ENCODE measurements around the gene NXPH2.
A peak's percentile ranks its signal among the peaks of the same experiment; 100 is the strongest.

NXPH2 gene

DNA sequence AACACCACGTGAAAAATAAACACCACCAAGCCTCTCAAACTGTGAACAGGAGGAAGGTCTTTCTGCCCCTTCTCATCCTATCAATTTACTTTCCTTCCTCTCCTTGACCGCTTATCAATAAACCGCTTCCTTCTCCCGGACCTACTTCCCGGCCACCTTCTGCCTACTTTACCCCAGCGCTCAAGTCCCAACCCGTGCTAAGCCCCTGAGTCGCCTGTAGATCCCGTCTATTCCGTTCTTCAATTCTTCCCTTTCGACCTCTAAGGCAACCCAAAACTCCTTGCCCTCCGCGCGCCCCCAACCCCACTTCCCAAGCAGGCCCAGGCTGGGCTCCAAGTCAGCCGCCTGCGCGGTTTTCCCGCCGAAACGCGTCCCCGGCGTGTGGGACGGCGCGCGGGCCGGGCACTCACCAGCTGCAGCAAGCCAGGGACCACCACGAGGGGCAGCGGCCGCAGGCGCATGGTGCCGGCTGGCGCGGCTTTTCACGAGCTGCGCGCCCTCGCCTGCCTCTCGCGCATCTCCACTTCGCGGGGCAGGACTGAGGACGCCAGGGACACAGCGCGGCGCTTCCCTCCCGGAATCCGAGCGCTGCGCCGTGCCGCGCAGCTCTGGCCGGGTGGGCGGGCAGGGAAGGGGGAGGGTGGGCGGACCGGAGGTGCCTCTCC is at the start of gene NXPH2:
TSS of gene NXPH2 (minus strand) at position 610 of the 665 bp plus-strand sequence. CDS start at position 461, 149 bp downstream.
- DNase-seq (ENCODE audit: low read depth in 2 of 3, low spot score in 1 of 3), result no peak

DNA sequence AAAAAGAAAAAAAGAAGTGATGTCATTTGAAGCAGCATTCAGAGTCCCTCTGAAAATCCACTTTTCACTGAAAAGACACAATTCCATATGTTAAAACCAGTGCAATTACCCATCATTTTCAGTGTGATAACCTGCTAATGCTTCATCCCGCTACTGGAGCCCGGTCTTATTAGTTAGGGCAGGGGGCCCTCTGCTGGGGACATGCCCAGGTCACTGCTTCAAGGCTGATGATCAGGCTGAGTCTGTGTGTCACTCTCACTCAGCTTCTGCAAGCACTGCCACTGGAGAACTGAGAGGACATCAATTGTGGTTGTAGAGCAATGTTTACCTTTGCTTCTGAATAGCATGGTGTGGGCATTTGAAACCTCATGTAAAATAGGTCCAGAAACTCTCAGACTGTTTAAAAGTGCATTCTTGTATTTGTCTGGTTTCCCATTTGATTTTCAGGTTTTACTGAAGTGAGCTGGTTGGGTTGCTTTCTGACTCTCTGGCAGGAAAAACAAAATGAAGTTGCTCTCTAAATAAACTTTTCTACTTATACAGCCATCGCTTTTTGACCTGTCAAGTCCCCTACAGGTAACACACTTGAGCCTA is 49.2 kb upstream of the NXPH2 start:
- DNase-seq (ENCODE audit: low read depth in 2 of 3, low spot score in 1 of 3), result peak in 2 of 3 donors; percentile 8 to 11

DNA sequence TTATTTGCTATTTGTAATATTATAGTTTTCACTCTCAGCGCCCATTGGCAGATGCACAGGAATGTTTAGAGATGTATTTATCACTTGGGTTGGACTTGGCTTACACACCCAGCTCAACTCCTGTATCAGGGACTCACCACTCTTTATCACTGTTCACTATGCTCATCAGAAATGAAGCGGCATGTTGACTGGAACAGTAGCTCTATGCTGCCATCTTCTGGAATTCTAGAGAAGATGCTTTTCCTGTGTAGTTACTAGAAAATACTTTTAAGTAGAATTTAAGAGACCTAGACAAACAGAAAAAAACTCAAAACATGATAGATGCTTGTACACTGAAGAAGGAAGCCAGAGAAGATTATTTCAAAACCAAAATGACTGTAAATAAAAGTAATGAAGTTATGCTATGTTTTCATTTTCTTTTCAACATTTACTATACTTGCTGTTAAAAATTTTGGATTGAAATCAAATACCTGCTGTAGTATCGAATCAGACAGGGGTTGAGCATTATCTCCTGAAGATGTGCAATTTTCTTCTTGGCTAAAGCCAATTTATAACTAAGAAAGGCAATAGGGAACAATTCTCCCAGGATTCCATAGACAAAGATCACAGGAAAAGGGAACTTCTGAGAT is 47.4 kb upstream of the NXPH2 start:
- peak in 1 of 3 donors; percentile 32 for DNase-seq (ENCODE audit: low read depth in 2 of 3, low spot score in 1 of 3)

DNA sequence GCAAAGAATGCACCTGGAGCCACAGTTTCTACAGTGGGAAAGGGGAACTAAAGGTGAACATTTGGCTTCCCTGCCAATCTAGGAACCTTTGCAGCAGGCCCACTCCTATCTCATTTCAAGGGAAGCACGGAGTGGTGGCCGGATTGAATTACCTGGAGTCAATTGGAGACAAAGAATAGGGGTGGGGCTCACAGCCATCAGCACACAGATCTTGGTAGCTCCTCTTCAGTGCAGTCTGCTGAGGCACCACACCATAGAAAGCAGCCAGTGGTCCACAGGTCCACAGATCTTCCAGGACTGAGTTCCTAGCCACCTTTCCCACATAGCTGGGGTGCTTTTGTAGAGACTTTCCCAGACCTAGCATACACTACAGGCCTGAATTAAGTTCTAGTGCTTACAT is 43.5 kb upstream of the NXPH2 start:
- DNase-seq (ENCODE audit: low read depth in 2 of 3, low spot score in 1 of 3), result no peak

DNA sequence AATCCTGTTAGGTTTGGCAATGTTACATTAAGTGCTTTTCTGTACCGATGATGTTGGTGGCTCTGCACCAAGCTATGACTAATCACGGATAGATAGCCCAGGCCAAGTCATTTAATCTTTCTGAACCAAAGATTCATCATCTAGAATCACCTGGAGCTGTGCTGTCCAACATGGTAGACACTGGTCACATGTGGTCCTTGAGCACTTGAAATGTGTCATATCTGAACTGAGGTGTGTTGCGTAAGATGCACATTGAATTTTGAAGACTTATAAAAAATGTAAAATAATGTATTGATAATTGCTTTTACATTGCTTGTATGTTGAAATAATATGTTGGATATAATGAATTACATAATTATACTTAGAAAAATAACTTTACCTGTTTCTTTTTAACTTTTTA is 39.8 kb upstream of the NXPH2 start:
- DNase-seq (ENCODE audit: low read depth in 2 of 3, low spot score in 1 of 3), result no peak

DNA sequence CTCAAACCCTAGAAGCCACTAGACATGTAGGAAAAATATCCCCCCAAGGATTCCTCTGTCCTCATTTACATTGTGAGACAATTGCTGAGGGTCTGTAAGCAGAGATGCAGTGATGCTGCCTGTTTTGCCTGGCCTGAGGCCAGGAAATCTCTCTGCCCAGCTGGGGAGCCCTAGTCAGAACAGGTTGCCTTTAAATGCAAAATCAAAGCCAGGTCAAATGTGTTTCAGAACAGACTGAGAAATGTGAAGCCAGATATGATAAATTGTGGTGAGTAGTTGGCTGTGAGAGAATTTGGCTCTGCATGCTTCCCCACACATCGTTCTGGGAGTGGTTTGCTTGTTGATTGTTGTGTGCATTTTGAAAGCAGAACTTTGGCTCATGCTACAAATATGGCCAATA is 38.4 kb upstream of the NXPH2 start:
- DNase-seq (ENCODE audit: low read depth in 2 of 3, low spot score in 1 of 3), result no peak

DNA sequence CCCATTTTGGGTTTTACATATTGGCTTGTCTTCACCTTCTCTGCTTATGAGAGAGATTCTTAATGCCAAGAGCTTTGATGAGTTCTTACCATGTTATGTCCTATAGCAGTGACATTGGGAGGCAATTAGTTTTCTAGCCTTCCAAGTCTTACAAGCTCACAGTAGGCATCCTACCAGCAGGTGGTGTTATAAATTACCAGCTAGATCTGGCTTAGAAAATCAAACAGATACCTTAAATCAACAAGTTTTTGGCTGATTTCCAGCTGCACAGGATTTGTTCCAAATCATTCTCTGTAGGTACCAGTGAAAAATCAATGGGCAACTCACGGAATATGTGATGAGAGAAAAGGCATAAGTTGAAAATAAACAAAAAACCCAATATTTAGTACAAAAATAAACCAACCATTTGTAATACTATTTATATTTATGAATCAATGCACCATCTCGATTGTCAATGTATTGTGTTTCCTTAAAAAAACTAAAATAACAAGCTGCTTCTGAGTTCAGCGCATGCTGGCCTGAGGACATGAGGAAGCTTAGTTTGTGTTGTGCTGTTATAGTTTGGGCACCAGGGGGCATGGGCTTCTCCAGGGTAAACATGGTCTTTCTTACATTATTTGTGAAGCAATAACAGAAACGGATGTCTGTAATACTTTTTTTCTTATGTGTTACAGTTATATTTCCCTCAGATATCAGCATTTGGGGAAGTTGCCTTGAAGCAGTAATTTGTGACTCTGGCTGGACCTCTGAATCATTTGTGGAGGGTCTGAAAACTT is 34.1 kb upstream of the NXPH2 start:
- DNase-seq (ENCODE audit: low read depth in 2 of 3, low spot score in 1 of 3), result no peak

DNA sequence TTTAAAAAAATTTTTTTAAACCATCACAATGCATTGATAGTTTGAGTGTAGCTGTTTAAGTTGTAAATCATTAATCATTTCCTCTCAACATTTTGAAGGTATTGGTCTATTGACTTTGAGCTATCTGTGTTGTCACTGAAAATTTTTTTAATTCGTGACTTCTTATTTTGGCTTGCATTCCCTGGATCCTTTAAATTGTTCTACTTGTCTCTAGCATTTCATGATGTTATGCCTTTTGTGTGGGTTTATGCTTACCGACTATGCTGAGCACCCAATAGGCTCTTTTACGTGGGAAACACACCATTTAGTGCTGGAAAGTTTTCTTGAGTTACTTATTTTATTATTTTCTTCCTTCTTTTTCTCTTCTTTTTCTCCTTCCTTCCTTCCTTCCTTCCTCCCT is 31.2 kb upstream of the NXPH2 start:
- no peak for DNase-seq (ENCODE audit: low read depth in 2 of 3, low spot score in 1 of 3)

DNA sequence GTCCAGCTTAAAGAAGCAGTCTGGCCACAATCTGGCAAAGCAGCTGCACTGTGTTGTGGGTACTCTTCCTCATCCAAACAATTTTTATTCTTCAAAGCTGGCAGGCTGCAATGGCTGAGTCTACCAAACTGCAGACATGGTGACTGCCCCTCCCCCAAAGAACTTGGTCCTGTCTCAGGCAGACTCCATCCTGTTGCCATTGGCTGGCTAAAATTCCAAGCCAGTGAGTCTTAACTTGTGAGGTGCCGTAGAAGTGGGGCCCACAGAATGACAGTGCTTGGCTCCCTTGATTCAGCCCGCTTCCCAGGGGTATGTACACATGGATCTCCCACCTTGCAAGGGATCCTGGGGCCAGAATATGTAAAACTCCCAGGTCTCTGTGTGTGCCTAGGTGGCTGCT is 14.5 kb upstream of the NXPH2 start:
- DNase-seq (ENCODE audit: low read depth in 2 of 3, low spot score in 1 of 3), result no peak

DNA sequence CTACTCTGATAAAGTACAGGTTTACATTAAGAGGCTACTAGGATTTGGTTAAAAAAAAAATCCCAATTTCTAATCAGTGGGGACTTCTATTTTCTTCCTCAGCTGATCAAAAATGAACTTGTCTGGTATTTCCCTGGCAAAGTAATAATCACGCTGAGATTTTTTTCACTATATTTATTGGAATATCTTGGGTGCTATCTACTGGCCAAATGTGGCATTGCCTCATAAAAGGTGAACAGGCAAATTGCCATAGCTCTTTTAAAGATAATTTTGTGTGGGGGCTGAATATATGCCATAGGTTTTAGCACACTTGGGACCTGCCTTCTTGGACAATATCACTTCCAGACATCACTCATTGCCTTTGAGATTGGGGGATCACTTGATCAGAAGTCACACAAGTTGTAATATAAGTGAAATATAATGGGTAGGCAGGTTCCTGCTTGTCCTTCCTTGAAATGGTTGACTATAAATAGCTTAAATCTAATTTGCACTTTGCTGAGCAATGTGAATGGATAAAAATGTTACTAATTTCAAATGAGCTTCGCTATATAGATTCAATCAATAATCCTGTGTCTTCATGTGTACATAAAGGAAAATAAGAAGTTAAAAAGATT is 7.0 kb upstream of the NXPH2 start:
- peak in 1 of 3 donors; percentile 6 for DNase-seq (ENCODE audit: low read depth in 2 of 3, low spot score in 1 of 3)

DNA sequence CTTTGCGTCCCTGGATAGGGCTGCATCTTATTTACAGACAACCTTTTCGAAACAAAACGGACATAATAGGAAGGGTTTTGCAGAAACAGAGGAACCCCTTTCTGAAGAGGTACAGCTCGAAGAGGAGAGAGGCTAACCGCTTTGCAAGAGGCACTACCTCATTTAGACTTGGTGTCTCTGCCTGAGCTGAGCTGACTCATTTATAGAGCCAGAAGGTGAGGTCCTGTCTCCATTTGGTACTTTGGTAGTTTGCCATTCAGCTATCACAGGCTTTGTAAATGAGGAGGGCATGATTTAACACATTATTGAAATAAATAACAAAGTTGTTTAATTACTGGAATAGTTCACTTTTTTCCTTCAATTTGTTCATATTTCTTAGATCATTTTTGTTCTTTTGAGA is 2.2 kb upstream of the NXPH2 start:
- DNase-seq (ENCODE audit: low read depth in 2 of 3, low spot score in 1 of 3), result no peak

DNA sequence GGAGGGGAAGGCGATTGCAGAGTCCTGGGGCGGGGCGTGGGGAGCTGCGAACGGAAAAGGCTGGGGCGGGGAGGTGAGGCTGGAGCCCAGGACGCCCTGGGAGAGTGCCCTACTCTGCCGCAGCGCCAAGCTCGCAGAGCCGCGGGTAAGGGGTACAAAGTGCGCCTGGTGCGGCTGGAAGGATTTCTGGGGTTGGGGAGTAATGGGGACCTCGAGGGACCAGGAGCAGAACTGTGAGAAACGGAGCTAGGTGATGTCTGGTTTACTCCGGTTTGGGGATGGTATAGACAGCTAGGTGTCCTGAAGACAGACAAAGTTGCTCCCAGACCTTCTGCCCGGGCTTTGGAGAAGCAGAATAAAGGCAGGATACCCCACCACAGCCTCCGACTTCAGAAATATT is 718 bp upstream of the NXPH2 start:
- DNase-seq (ENCODE audit: low read depth in 2 of 3, low spot score in 1 of 3), result no peak

DNA sequence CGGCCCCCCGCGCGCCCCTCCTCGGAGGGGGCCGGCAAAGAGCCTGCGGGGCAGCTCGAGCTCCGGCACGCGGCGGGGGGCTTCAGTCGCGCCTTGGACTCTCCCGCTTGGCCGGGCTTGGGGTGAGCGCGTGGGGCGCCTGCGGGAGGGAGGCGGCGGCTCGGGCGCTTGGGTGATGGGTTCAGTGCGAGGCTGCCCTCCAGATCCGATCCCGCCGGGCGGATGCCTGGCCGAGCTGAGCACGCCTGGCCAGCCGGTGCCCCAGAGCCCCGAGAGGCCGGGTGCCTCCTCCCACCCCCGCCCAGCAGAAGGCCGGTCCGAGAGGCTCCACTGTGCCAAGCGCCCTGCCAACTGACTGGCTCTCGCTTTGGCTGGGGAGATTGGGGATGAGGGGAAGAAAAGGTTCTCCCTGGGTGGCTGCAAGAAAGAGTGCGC is 273 bp upstream of the NXPH2 start:
- no peak for DNase-seq (ENCODE audit: low read depth in 2 of 3, low spot score in 1 of 3)

DNA sequence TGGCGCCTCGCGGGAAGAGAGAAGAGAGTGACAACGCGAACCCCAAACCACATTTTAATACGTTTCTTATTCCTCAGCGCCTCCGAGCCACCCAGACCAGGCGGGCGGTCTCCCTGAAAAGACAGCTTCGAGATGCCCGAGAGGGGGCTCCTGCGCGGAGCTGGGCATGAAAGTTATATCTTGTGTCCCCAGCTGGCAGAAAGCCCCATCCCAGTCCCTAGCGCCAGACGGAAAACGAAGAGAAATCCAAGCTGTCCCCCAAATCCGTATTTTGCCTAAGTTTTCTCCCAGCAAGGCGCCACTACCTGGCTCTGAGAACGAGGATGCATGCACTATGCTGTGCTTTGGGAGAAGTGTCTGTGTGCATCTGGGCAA is 797 bp downstream of the NXPH2 start:
- DNase-seq (ENCODE audit: low read depth in 2 of 3, low spot score in 1 of 3), result no peak

DNA sequence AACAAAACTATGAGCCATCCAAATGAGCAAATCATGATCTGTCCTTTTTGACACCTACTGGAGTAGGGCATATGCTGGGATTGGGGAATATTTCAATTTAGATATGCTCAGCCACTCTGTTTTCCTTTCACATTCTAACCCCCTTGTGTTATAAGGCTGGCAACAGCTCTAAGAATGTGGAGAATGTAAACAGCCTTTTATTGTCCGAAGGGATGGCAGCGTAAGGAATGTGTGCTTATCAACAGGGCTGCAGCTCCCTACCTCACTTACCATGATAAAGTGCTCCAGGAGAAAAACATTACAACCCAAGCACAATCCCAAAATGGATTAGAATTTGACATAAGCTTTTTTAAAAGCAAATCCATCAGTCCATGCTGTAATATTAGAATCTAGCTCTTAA is 2.2 kb downstream of the NXPH2 start:
- DNase-seq (ENCODE audit: low read depth in 2 of 3, low spot score in 1 of 3), result no peak

DNA sequence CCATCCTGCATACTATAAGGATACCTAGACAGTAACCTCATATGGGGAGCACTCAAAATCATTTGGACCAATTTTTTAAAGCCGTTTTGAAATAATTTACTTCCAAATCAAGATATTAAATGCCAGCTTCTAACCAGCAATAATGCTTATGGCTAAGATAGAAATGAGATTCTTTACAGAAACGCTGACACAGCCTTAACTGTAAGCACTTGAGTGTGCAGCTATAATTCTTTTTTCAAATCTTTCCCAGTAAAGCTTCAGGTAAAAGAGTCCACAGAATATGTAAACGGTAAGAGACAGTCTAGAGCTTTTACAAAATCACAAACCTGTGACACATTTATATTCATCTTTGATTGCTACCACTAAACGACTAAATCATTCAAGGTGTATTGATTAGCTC is 4.5 kb downstream of the NXPH2 start:
- no peak for DNase-seq (ENCODE audit: low read depth in 2 of 3, low spot score in 1 of 3)

DNA sequence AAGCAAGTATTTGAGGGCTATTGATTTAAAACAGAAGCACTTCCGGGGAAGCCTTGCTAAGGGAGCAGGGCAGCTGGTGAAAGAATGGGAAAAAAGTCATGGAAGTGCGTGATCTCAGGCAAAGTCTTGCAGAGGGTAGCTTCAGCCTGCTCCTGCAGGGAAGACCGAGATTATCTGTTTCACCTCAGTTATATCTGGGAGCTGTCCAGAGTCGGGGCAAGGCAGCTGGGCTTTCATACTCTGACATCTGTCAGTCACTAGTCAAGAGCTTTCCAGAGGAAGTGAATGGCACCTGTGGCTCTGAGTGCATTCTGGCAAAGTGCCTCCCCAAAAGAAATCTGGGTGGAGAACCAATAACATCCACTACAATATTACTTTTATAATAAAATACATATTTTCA is 8.7 kb downstream of the NXPH2 start:
- DNase-seq (ENCODE audit: low read depth in 2 of 3, low spot score in 1 of 3), result no peak

DNA sequence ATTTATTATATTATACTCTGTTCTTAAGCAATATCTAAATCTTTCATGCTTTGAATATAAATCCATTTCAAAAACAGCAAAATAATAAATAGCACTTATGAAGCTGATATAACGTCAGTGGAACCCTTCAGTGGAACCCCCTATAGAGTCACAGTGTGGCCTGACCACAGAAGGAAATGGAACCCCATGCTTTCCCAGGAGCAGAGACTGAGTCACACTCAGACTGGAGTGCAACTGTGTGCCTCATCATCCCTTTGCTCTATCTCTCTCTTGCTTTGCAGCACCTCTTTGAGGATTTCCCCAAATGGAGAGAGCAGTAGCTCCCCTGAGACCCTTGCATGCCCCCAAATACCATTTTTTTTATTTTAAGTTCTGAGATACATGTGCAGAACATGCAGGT is 13.1 kb downstream of the NXPH2 start:
- no peak for DNase-seq (ENCODE audit: low read depth in 2 of 3, low spot score in 1 of 3)

DNA sequence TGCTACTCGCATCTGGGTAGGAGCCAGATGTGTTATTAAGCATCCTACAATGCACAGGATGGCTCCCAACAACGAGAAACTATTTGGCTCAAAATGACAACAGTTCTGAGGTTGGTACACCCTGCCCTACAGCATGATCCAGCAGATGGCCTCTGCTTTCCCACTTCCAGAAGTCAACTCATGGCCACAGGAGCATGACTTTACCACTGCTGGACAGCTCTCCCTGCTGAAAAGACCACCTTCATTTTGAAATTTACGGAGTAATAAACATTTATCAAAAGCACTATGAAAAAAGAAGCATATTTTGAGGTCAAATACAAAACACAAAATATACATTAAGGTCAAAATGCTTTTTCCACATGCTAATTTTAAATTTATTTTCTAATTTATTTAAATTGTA is 13.7 kb downstream of the NXPH2 start:
- no peak for DNase-seq (ENCODE audit: low read depth in 2 of 3, low spot score in 1 of 3)

DNA sequence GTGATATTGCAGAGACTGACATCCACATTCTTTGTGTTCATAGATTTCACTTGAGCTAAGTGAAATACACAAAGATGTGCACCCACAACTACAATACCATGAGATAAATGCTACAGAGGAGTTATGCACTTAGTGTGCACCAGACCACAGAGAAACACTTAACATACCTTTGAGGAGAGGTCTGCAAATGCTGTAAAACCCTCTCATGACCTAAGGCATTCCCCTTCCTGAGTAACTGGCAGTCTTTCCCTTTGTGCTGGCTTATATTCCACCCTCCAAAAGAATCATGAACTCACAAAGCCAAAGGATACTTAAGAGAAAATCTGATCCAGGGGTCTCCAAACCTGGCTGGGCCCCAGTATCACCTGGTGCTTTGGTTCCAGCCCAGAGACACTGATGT is 16.2 kb downstream of the NXPH2 start:
- DNase-seq (ENCODE audit: low read depth in 2 of 3, low spot score in 1 of 3), result no peak

DNA sequence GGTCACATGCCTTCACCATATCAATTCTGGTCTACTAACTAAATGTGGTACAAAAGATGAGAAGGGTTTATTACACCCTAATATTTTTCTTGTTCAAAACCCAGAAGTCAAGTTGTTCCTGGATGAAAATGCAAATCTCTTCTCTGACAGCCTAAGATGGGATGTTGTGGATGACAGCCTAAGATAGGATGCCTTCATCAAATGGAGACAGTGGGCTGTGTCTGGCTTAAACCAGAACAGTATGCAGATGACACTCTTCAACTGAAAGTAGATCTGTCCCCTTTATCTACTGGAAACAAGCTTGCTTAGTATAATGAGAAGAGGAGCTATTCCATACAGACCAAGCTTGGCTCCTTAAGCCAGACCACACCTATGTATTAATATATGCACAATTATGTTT is 17.7 kb downstream of the NXPH2 start:
- no peak for DNase-seq (ENCODE audit: low read depth in 2 of 3, low spot score in 1 of 3)

DNA sequence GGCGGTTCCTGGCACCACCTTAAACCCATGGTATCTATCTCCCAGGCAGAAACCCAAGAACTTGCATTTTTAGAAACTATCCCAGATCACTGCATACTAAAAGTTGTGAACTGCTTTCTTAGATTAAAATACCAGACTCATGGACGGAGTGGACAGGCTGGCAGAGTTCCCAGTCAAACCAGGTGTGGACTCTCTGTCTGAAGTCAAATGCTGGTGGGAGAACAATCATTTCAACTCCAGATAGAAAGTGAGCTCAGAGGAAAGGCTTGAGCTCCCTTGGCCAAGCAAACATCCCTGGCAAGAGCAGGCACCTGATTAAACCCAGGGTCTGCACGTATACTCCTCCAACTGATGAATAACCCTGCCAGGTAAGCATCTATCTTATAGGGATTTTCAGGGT is 19.5 kb downstream of the NXPH2 start:
- DNase-seq (ENCODE audit: low read depth in 2 of 3, low spot score in 1 of 3), result no peak
